Stimulated activated CD4-positive, alpha-beta T cell treated with anti-CD3 and anti-CD28 coated beads, TNF-alpha, amount 100 ng/mL, for 24 hours (primary cell): ENCODE results near the gene ANKS1B.
"Not testable (repeated sequence)": the region's sequence is repeated elsewhere in the genome, so short reads cannot be mapped to it uniquely, and the experiment has no call there.

Experiments used
- DNase-seq, 3 experiments: peaks; one replicate each; pipeline ENCODE4 v3.0.0-alpha.2; 2020; ENCODE audit warnings: low read depth in 3 of 3

ANKS1B gene

GRCh38 chr12:99374023-99374422, 610.7 kb downstream of the ANKS1B start:
- DNase-seq, result no peak

- no peak for DNase-seq
Observed at GRCh38 chr12:99372257-99372920, 612.3 kb downstream of the ANKS1B start.

GRCh38 chr12:99370421-99371138, 614.2 kb downstream of the ANKS1B start:
- no peak for DNase-seq

GRCh38 chr12:99367181-99367580, 617.6 kb downstream of the ANKS1B start:
- DNase-seq, result no peak

- DNase-seq, result no peak
Observed at GRCh38 chr12:99352269-99352668, 632.5 kb downstream of the ANKS1B start.

GRCh38 chr12:99343960-99344359, 640.8 kb downstream of the ANKS1B start:
- DNase-seq, result no peak

- DNase-seq, result no peak
Observed at GRCh38 chr12:99339663-99340062, 645.1 kb downstream of the ANKS1B start.

- DNase-seq, result no peak
Observed at GRCh38 chr12:99334285-99335056, 650.3 kb downstream of the ANKS1B start.

GRCh38 chr12:99332936-99333591, 651.7 kb downstream of the ANKS1B start:
- DNase-seq, result no peak

GRCh38 chr12:99330216-99330615, 654.5 kb downstream of the ANKS1B start:
- no peak for DNase-seq

- not testable (repeated sequence) for DNase-seq
Observed at GRCh38 chr12:99321210-99321609, 663.5 kb downstream of the ANKS1B start.

GRCh38 chr12:99311373-99311772, 673.4 kb downstream of the ANKS1B start:
- DNase-seq, result no peak

GRCh38 chr12:99309812-99310211, 674.9 kb downstream of the ANKS1B start:
- DNase-seq, result no peak

GRCh38 chr12:99302874-99303273, 681.9 kb downstream of the ANKS1B start:
- DNase-seq, result no peak

GRCh38 chr12:99287136-99287535, 697.6 kb downstream of the ANKS1B start:
- DNase-seq, result no peak

- DNase-seq, result no peak
Observed at GRCh38 chr12:99284161-99284560, 700.6 kb downstream of the ANKS1B start.

- no peak for DNase-seq
Observed at GRCh38 chr12:99282624-99283023, 702.1 kb downstream of the ANKS1B start.

GRCh38 chr12:99282086-99282485, 702.6 kb downstream of the ANKS1B start:
- DNase-seq, result no peak

GRCh38 chr12:99281277-99281676, 703.5 kb downstream of the ANKS1B start:
- no peak for DNase-seq

- no peak for DNase-seq
Observed at GRCh38 chr12:99278899-99279298, 705.8 kb downstream of the ANKS1B start.

GRCh38 chr12:99277591-99278379, 707.0 kb downstream of the ANKS1B start:
- no peak for DNase-seq
